COR-L47 (cell line): ENCODE measurements around the gene ATR.
"Not testable (repeated sequence)": the region's sequence is repeated elsewhere in the genome, so short reads cannot be mapped to it uniquely, and the experiment has no call there.

ENCODE experiments used
- DNase-seq: peaks from one replicate; lab custom pipeline; 2025; lab: John Stamatoyannopoulos, UW

ATR gene

GRCh38 chr3:142578329-142579223 is at the start of gene ATR:
Gene ATR, minus strand, starts transcription at chr3:142578733. Its CDS starts 29 bp downstream, at chr3:142578704.
- peak; percentile 99 for DNase-seq

GRCh38 chr3:142626971-142627370 is 48.4 kb upstream of the ATR start:
- no peak for DNase-seq

GRCh38 chr3:142625153-142625440 is 46.6 kb upstream of the ATR start:
- DNase-seq: no peak

GRCh38 chr3:142624341-142625152 is 46.0 kb upstream of the ATR start:
- no peak for DNase-seq

GRCh38 chr3:142623194-142623593 is 44.7 kb upstream of the ATR start:
- DNase-seq: no peak

GRCh38 chr3:142622405-142622804 is 43.9 kb upstream of the ATR start:
- DNase-seq: no peak

- peak; percentile 76 for DNase-seq
Observed at GRCh38 chr3:142618917-142619461, 40.5 kb upstream of the ATR start.

GRCh38 chr3:142615171-142615570 is 36.6 kb upstream of the ATR start:
- DNase-seq: no peak

GRCh38 chr3:142614059-142614626 is 35.6 kb upstream of the ATR start:
- DNase-seq: no peak

- no peak for DNase-seq
Observed at GRCh38 chr3:142613491-142613890, 35.0 kb upstream of the ATR start.

- DNase-seq: no peak
Observed at GRCh38 chr3:142611206-142611605, 32.7 kb upstream of the ATR start.

- no peak for DNase-seq
Observed at GRCh38 chr3:142609136-142609535, 30.6 kb upstream of the ATR start.

- DNase-seq: no peak
Observed at GRCh38 chr3:142608631-142609030, 30.1 kb upstream of the ATR start.

GRCh38 chr3:142604940-142605339 is 26.4 kb upstream of the ATR start:
- DNase-seq: no peak

- DNase-seq: not testable (repeated sequence)
Observed at GRCh38 chr3:142603386-142603705, 24.8 kb upstream of the ATR start.

- DNase-seq: no peak
Observed at GRCh38 chr3:142602619-142603385, 24.3 kb upstream of the ATR start.

GRCh38 chr3:142601713-142602112 is 23.2 kb upstream of the ATR start:
- no peak for DNase-seq

- DNase-seq: no peak
Observed at GRCh38 chr3:142597906-142598305, 19.4 kb upstream of the ATR start.

- DNase-seq: no peak
Observed at GRCh38 chr3:142596726-142597088, 18.2 kb upstream of the ATR start.

- peak; percentile 95 for DNase-seq
Observed at GRCh38 chr3:142595951-142596725, 17.6 kb upstream of the ATR start, which contains the start of gene PLS1. Gene PLS1, plus strand, starts transcription at chr3:142596393. Its CDS starts 67,845 bp downstream, at chr3:142664238.

GRCh38 chr3:142595581-142595950 is 17.0 kb upstream of the ATR start:
- DNase-seq: no peak
